HepG2 (cell line): ENCODE results near the gene PPHLN1.

Experiments used
- ARID2 ChIP-seq: sonication (generic); formaldehyde crosslinking; IDR thresholded peaks from 2 replicates; pipeline ENCODE4 v1.8.1; 2022; ENCODE audit warnings: mild to moderate bottlenecking, missing genetic modification reagents, borderline replicate concordance
- HDAC2 ChIP-seq: sonication (generic); formaldehyde crosslinking; IDR thresholded peaks from 2 replicates; pipeline ENCODE4 v1.4.0; 2020; ENCODE audit warnings: missing genetic modification reagents
- POLR2AphosphoS5 ChIP-seq: IDR thresholded peaks from 2 replicates; pipeline ENCODE4 v1.6.1; 2012; ENCODE audit warnings: low read depth, low read length
- SMC3 ChIP-seq: IDR thresholded peaks from 2 replicates; pipeline ENCODE4 v1.6.1; 2011; ENCODE audit warnings: low read length, improper control_type of control experiment
- TF ChIP-seq, protein P1 (sequence below): sonication (generic); formaldehyde crosslinking; IDR thresholded peaks from 2 replicates; pipeline ENCODE4 v1.5.0; 2020; ENCODE audit warnings: mild to moderate bottlenecking, missing genetic modification reagents, moderate library complexity

- TF ChIP-seq SMC3: no peak
- TF ChIP-seq, protein P1, sequence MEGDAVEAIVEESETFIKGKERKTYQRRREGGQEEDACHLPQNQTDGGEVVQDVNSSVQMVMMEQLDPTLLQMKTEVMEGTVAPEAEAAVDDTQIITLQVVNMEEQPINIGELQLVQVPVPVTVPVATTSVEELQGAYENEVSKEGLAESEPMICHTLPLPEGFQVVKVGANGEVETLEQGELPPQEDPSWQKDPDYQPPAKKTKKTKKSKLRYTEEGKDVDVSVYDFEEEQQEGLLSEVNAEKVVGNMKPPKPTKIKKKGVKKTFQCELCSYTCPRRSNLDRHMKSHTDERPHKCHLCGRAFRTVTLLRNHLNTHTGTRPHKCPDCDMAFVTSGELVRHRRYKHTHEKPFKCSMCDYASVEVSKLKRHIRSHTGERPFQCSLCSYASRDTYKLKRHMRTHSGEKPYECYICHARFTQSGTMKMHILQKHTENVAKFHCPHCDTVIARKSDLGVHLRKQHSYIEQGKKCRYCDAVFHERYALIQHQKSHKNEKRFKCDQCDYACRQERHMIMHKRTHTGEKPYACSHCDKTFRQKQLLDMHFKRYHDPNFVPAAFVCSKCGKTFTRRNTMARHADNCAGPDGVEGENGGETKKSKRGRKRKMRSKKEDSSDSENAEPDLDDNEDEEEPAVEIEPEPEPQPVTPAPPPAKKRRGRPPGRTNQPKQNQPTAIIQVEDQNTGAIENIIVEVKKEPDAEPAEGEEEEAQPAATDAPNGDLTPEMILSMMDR (CRISPR knock-in tag): no peak
- TF ChIP-seq HDAC2 (CRISPR knock-in tag): no peak
- no peak for TF ChIP-seq POLR2AphosphoS5
- TF ChIP-seq ARID2 (CRISPR knock-in tag): no peak
Measured at GRCh38 chr12:42322567-42322966, 3.4 kb upstream of the PPHLN1 start.
